ENCODE results near the gene UQCC5.

The UQCC5 gene

GRCh38 chr3:52533623-52534280 lies 2.7 kb upstream of the UQCC5 start, which contains the start of gene NT5DC2:
Gene NT5DC2, minus strand, starts transcription at chr3:52533857. Its CDS starts 120 bp downstream, at chr3:52533737.
- peaks cover 11% of the 10 kb centered on the region for H3K36me3 Mint-ChIP-seq (ENCODE audit: low read depth)
- peaks cover 30% of the 10 kb centered on the region for H3K4me1 Mint-ChIP-seq (ENCODE audit: low read depth)

GRCh38 chr3:52534281-52535183 lies 1.9 kb upstream of the UQCC5 start:
- Mint-ChIP-seq H3K27ac (peak overlapping the region; percentile 65), H3K27me3 (ENCODE audit: low read depth) (no peaks in the 10 kb centered on the region), H3K9me3 (no peaks in the 10 kb centered on the region), H3K4me1 (ENCODE audit: low read depth) (peaks cover 37% of the 10 kb centered on the region), H3K36me3 (ENCODE audit: low read depth) (peaks cover 17% of the 10 kb centered on the region), H3K4me3 (peak overlapping the region; percentile 85)

More at GRCh38 chr3:52533623-52534280, 2.7 kb upstream of the UQCC5 start, which contains the start of gene NT5DC2:
- Mint-ChIP-seq H3K9me3 (no peaks in the 10 kb centered on the region), H3K27me3 (ENCODE audit: low read depth) (no peaks in the 10 kb centered on the region), H3K27ac (peak within 1 kb of the TSS; percentile 65), H3K4me3 (peak within 1 kb of the TSS; percentile 85)

- Mint-ChIP-seq H3K27me3 (ENCODE audit: low read depth) (no peaks in the 10 kb centered on the region), H3K4me3 (peak overlapping the region; percentile 73), H3K36me3 (ENCODE audit: low read depth) (peaks cover 17% of the 10 kb centered on the region), H3K27ac (peak overlapping the region; percentile 26), H3K4me1 (ENCODE audit: low read depth) (peaks cover 39% of the 10 kb centered on the region), H3K9me3 (no peaks in the 10 kb centered on the region)
Observed at GRCh38 chr3:52535411-52536111, 844 bp upstream of the UQCC5 start.

GRCh38 chr3:52536112-52536368 lies 365 bp upstream of the UQCC5 start:
- Mint-ChIP-seq H3K4me1 (ENCODE audit: low read depth) (peaks cover 39% of the 10 kb centered on the region), H3K36me3 (ENCODE audit: low read depth) (peaks cover 17% of the 10 kb centered on the region), H3K27me3 (ENCODE audit: low read depth) (no peaks in the 10 kb centered on the region), H3K4me3 (peak overlapping the region; percentile 99), H3K9me3 (no peaks in the 10 kb centered on the region), H3K27ac (peak overlapping the region; percentile 16)

GRCh38 chr3:52537165-52537620 lies 788 bp downstream of the UQCC5 start:
- Mint-ChIP-seq H3K27me3 (ENCODE audit: low read depth) (no peaks in the 10 kb centered on the region), H3K27ac (peak overlapping the region; percentile 99), H3K4me3 (peak overlapping the region; percentile 99), H3K9me3 (no peaks in the 10 kb centered on the region), H3K4me1 (ENCODE audit: low read depth) (peaks cover 36% of the 10 kb centered on the region), H3K36me3 (ENCODE audit: low read depth) (peaks cover 20% of the 10 kb centered on the region)

- Mint-ChIP-seq H3K27ac (peak overlapping the region; percentile 99), H3K4me3 (peak overlapping the region; percentile 99), H3K27me3 (ENCODE audit: low read depth) (no peaks in the 10 kb centered on the region), H3K9me3 (no peaks in the 10 kb centered on the region), H3K4me1 (ENCODE audit: low read depth) (peaks cover 31% of the 10 kb centered on the region), H3K36me3 (ENCODE audit: low read depth) (peaks cover 20% of the 10 kb centered on the region)
Observed at GRCh38 chr3:52537726-52538421, 1.5 kb downstream of the UQCC5 start.

- Mint-ChIP-seq H3K27ac (peak overlapping the region; percentile 51), H3K4me1 (ENCODE audit: low read depth) (peaks cover 31% of the 10 kb centered on the region), H3K4me3 (peak overlapping the region; percentile 53), H3K27me3 (ENCODE audit: low read depth) (no peaks in the 10 kb centered on the region), H3K9me3 (no peaks in the 10 kb centered on the region), H3K36me3 (ENCODE audit: low read depth) (peaks cover 20% of the 10 kb centered on the region)
Observed at GRCh38 chr3:52539010-52539653, 2.7 kb downstream of the UQCC5 start.

- H3K4me1 Mint-ChIP-seq (ENCODE audit: low read depth) = peaks cover 23% of the 10 kb centered on the region
- no peaks in the 10 kb centered on the region for H3K27me3 Mint-ChIP-seq (ENCODE audit: low read depth)
- peak overlapping the region; percentile 22 for H3K27ac Mint-ChIP-seq
- H3K4me3 Mint-ChIP-seq = no peak overlapping the region
- peaks cover 25% of the 10 kb centered on the region for H3K36me3 Mint-ChIP-seq (ENCODE audit: low read depth)
- H3K9me3 Mint-ChIP-seq = no peaks in the 10 kb centered on the region
Observed at GRCh38 chr3:52541050-52541449, 4.6 kb downstream of the UQCC5 start.

GRCh38 chr3:52544937-52545336 lies 8.5 kb downstream of the UQCC5 start:
- no peak overlapping the region for H3K4me3 Mint-ChIP-seq
- no peaks in the 10 kb centered on the region for H3K27me3 Mint-ChIP-seq (ENCODE audit: low read depth)
- peaks cover 19% of the 10 kb centered on the region for H3K36me3 Mint-ChIP-seq (ENCODE audit: low read depth)
- peaks cover 2% of the 10 kb centered on the region for H3K4me1 Mint-ChIP-seq (ENCODE audit: low read depth)
- no peak overlapping the region for H3K27ac Mint-ChIP-seq
- no peaks in the 10 kb centered on the region for H3K9me3 Mint-ChIP-seq

- H3K27me3 Mint-ChIP-seq (ENCODE audit: low read depth) = no peaks in the 10 kb centered on the region
- no peak overlapping the region for H3K27ac Mint-ChIP-seq
- peaks cover 21% of the 10 kb centered on the region for H3K36me3 Mint-ChIP-seq (ENCODE audit: low read depth)
- H3K4me1 Mint-ChIP-seq (ENCODE audit: low read depth) = peaks cover 2% of the 10 kb centered on the region
- no peak overlapping the region for H3K4me3 Mint-ChIP-seq
- no peaks in the 10 kb centered on the region for H3K9me3 Mint-ChIP-seq
Observed at GRCh38 chr3:52546111-52546901, 9.9 kb downstream of the UQCC5 start.

GRCh38 chr3:52547143-52547542 lies 10.7 kb downstream of the UQCC5 start:
- Mint-ChIP-seq H3K9me3 (no peaks in the 10 kb centered on the region), H3K27me3 (ENCODE audit: low read depth) (no peaks in the 10 kb centered on the region), H3K36me3 (ENCODE audit: low read depth) (peaks cover 20% of the 10 kb centered on the region), H3K4me3 (no peak overlapping the region), H3K27ac (no peak overlapping the region), H3K4me1 (ENCODE audit: low read depth) (peaks cover 2% of the 10 kb centered on the region)

GRCh38 chr3:52551118-52551517 lies 14.7 kb downstream of the UQCC5 start:
- H3K9me3 Mint-ChIP-seq = no peaks in the 10 kb centered on the region
- peaks cover 2% of the 10 kb centered on the region for H3K4me1 Mint-ChIP-seq (ENCODE audit: low read depth)
- H3K36me3 Mint-ChIP-seq (ENCODE audit: low read depth) = peaks cover 23% of the 10 kb centered on the region
- no peak overlapping the region for H3K4me3 Mint-ChIP-seq
- no peaks in the 10 kb centered on the region for H3K27me3 Mint-ChIP-seq (ENCODE audit: low read depth)
- H3K27ac Mint-ChIP-seq = no peak overlapping the region

GRCh38 chr3:52552089-52552488 lies 15.7 kb downstream of the UQCC5 start:
- Mint-ChIP-seq H3K27ac (peak overlapping the region; percentile 62), H3K4me3 (no peak overlapping the region), H3K27me3 (ENCODE audit: low read depth) (no peaks in the 10 kb centered on the region), H3K9me3 (no peaks in the 10 kb centered on the region), H3K4me1 (ENCODE audit: low read depth) (peaks cover 2% of the 10 kb centered on the region), H3K36me3 (ENCODE audit: low read depth) (peaks cover 24% of the 10 kb centered on the region)

Measured in T-helper 1 cell treated with Interleukin-12 subunit alpha and Interleukin-12 subunit beta and Interleukin-4 antibody, amounts not matched to agents 30 μg/mL and 1 μg/mL, for 36 hours (primary cell).